ENCODE data around the gene PTPN20. TPM values are rescaled to one million over a fixed set of nuclear protein-coding genes. Genes with fewer than 3 reads are reported as not detected.

PTPN20 gene
- total RNA-seq, 1 experiment from 2014 or later = not detected

GRCh38 chr10:47048526-47048905, 137.3 kb downstream of the PTPN20 start:
- Histone ChIP-seq H3K4me3 (ENCODE audit: low read length) (no peak overlapping the region), H3K36me3 (ENCODE audit: insufficient read depth, low read length) (no peaks in the 10 kb centered on the region), H3K27me3 (ENCODE audit: low read length) (no peaks in the 10 kb centered on the region), H3K9me3 (ENCODE audit: low read length) (no peaks in the 10 kb centered on the region), H2AFZ (ENCODE audit: low read length) (no peak overlapping the region), H3K9ac (ENCODE audit: low read length) (no peak overlapping the region), H3K4me1 (ENCODE audit: low read length) (no peaks in the 10 kb centered on the region), H3K4me2 (ENCODE audit: low read depth, low read length, poor library complexity, severe bottlenecking) (no peak overlapping the region), H4K20me1 (ENCODE audit: insufficient read depth, low read depth, low read length) (no peaks in the 10 kb centered on the region), H3K27ac (ENCODE audit: low read length) (no peak overlapping the region), H3K9me2 (replicated peaks; ENCODE audit: insufficient read depth, low read length) (no peaks in the 10 kb centered on the region), H3K79me2 (ENCODE audit: low read length) (no peaks in the 10 kb centered on the region)
- DNase-seq = no peak

- Histone ChIP-seq H3K79me2 (ENCODE audit: low read length) (no peaks in the 10 kb centered on the region), H3K4me1 (ENCODE audit: low read length) (no peaks in the 10 kb centered on the region), H3K36me3 (ENCODE audit: insufficient read depth, low read length) (no peaks in the 10 kb centered on the region), H3K9me2 (replicated peaks; ENCODE audit: insufficient read depth, low read length) (no peaks in the 10 kb centered on the region), H3K4me3 (ENCODE audit: low read length) (no peak overlapping the region), H2AFZ (ENCODE audit: low read length) (no peak overlapping the region), H4K20me1 (ENCODE audit: insufficient read depth, low read depth, low read length) (no peaks in the 10 kb centered on the region), H3K27me3 (ENCODE audit: low read length) (no peaks in the 10 kb centered on the region), H3K27ac (ENCODE audit: low read length) (no peak overlapping the region), H3K4me2 (ENCODE audit: low read depth, low read length, poor library complexity, severe bottlenecking) (no peak overlapping the region), H3K9ac (ENCODE audit: low read length) (no peak overlapping the region), H3K9me3 (ENCODE audit: low read length) (no peaks in the 10 kb centered on the region)
- no peak for DNase-seq
Measured at GRCh38 chr10:47049056-47049851, 138.0 kb downstream of the PTPN20 start.

GRCh38 chr10:47049906-47050305, 138.7 kb downstream of the PTPN20 start:
- Histone ChIP-seq H4K20me1 (ENCODE audit: insufficient read depth, low read depth, low read length) (no peaks in the 10 kb centered on the region), H3K4me3 (ENCODE audit: low read length) (no peak overlapping the region), H3K36me3 (ENCODE audit: insufficient read depth, low read length) (no peaks in the 10 kb centered on the region), H3K9ac (ENCODE audit: low read length) (no peak overlapping the region), H2AFZ (ENCODE audit: low read length) (no peak overlapping the region), H3K9me3 (ENCODE audit: low read length) (no peaks in the 10 kb centered on the region), H3K4me1 (ENCODE audit: low read length) (no peaks in the 10 kb centered on the region), H3K4me2 (ENCODE audit: low read depth, low read length, poor library complexity, severe bottlenecking) (no peak overlapping the region), H3K9me2 (replicated peaks; ENCODE audit: insufficient read depth, low read length) (no peaks in the 10 kb centered on the region), H3K79me2 (ENCODE audit: low read length) (no peaks in the 10 kb centered on the region), H3K27ac (ENCODE audit: low read length) (no peak overlapping the region), H3K27me3 (ENCODE audit: low read length) (no peaks in the 10 kb centered on the region)
- no peak for DNase-seq

- no peaks in the 10 kb centered on the region for H3K9me3 ChIP-seq (ENCODE audit: low read length)
- H2AFZ ChIP-seq (ENCODE audit: low read length) = no peak overlapping the region
- H3K9ac ChIP-seq (ENCODE audit: low read length) = no peak overlapping the region
- H3K27ac ChIP-seq (ENCODE audit: low read length) = no peak overlapping the region
- DNase-seq = no peak
- H3K27me3 ChIP-seq (ENCODE audit: low read length) = no peaks in the 10 kb centered on the region
- no peaks in the 10 kb centered on the region for H3K4me1 ChIP-seq (ENCODE audit: low read length)
- no peaks in the 10 kb centered on the region for H4K20me1 ChIP-seq (ENCODE audit: insufficient read depth, low read depth, low read length)
- H3K9me2 ChIP-seq (replicated peaks; ENCODE audit: insufficient read depth, low read length) = no peaks in the 10 kb centered on the region
- no peaks in the 10 kb centered on the region for H3K36me3 ChIP-seq (ENCODE audit: insufficient read depth, low read length)
- no peaks in the 10 kb centered on the region for H3K79me2 ChIP-seq (ENCODE audit: low read length)
- H3K4me2 ChIP-seq (ENCODE audit: low read depth, low read length, poor library complexity, severe bottlenecking) = no peak overlapping the region
- no peak overlapping the region for H3K4me3 ChIP-seq (ENCODE audit: low read length)
Measured at GRCh38 chr10:47050618-47051455, 139.6 kb downstream of the PTPN20 start.

- no peaks in the 10 kb centered on the region for H3K9me2 ChIP-seq (replicated peaks; ENCODE audit: insufficient read depth, low read length)
- H3K9ac ChIP-seq (ENCODE audit: low read length) = no peak overlapping the region
- no peak overlapping the region for H3K27ac ChIP-seq (ENCODE audit: low read length)
- no peak overlapping the region for H3K4me3 ChIP-seq (ENCODE audit: low read length)
- H3K27me3 ChIP-seq (ENCODE audit: low read length) = no peaks in the 10 kb centered on the region
- H3K36me3 ChIP-seq (ENCODE audit: insufficient read depth, low read length) = no peaks in the 10 kb centered on the region
- no peak for DNase-seq
- no peaks in the 10 kb centered on the region for H3K79me2 ChIP-seq (ENCODE audit: low read length)
- H2AFZ ChIP-seq (ENCODE audit: low read length) = no peak overlapping the region
- H3K9me3 ChIP-seq (ENCODE audit: low read length) = no peaks in the 10 kb centered on the region
- no peaks in the 10 kb centered on the region for H3K4me1 ChIP-seq (ENCODE audit: low read length)
- H3K4me2 ChIP-seq (ENCODE audit: low read depth, low read length, poor library complexity, severe bottlenecking) = no peak overlapping the region
- H4K20me1 ChIP-seq (ENCODE audit: insufficient read depth, low read depth, low read length) = no peaks in the 10 kb centered on the region
Measured at GRCh38 chr10:47051741-47052238, 140.6 kb downstream of the PTPN20 start.

Data from Karpas-422 (cell line).